Measurements from ENCODE around the gene HIC1.

The HIC1 gene

DNA sequence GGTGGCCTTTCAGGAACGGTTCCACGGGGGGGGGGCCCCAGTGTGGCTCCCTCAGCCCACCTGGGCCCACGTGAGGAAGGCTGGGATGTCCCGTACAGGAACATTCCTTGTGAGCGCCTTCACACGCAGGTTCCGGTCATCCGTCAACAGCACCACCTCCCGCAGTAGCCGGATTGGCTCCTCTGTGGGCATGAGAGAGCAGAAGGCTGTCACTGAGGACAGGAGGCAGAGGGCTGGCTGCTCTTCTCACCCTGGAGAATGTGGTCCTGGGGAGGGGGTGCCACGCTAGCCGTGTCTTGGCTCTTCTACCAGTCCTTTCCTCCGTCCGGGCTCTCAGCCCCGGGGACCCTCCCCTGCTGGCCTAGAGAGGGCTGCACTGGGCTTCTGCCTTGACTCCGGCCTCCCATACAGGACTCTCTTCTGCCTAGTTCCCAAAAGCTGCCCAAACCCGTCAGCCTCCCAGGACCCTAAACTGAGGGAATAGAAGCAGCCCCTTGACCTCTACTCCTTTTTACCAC, 6.6 kb downstream of the HIC1 start:
- DNase-seq = no peak

DNA sequence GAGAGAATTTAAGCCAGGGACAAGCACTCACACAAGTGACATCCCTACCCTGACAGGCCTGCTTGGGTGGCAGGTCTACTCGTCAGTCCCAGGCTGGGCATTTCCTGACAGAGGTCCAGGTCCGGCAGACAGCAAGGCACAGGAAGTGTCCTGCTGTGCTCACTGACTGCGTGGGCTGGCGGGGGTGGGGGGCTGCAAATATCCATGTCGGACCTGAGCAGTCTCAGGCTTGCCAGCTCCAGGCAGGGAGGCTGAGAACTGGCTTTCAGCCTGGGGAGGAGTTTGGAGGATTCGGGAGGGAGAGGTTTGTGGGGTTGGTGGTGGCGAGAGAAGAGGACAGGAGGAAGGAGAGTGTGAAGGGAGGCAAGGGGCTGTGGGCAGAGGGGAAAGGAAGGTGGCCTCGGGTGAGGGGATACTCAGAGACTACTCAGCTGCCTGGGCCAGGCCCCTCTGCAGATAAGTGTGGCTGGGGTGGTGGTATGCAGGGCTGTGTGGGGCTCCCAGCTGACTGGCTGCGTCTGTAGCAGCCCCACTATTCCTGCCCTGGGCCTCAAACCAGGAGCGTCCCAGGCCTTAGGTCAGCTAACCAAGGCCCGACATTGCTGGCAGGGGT, 7.8 kb downstream of the HIC1 start:
- DNase-seq = no peak

DNA sequence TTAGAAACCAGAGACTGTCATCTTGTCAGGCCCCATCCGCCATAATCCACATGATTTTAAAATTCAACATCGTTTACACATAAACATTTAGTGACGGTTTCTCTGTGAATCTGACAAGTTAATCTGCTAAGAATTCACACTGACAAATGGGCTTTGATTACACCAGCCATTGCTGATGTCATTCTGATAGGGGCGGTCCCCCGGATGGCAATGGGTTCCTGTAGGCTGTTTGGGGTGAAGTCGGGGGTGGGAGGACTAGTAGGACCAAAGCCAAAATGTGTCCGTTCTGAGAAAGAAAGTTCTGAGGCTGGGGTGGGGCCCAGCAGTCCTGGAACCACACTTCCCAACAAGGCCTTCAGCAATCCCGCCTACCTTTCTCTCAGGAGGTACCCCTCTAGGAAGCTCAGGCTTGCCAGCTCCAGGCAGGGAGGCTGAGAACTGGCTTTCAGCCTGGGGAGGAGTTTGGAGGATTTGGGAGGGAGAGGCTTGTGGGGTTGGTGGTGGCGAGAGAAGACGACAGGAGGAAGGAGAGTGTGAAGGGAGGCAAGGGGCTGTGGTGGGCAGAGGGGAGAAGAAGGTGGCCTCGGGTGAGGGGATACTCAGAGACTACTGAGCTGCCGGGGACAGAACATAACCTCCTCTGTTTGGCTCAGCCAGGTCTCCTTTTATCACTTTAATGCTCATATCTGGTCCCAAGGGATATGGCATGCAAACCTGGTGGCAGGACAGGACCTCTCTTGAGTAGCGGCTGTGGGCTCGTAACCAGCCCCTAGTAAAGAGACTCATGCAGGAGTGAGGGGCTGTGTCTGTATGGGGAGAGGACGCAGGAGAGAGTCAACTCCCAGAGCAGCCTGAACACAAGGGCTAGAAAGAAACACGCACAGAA, 8.6 kb downstream of the HIC1 start:
- DNase-seq = no peak

DNA sequence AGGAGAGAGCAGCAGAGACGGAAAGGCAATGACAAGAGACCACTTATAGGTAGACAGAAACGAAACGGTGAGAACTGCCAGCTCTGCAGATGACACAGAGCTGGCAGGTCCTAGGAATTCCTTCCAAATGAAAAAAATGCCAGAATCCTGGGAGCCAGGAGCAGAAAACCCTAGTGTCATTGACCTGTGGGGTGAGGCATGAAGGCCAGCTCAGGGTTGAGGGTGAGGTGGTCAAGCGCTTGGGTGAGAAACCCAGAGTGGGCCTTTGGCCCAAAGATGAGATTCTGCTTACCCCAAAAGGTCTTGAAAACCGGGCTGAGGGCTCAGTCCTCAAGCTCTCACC, 9.2 kb downstream of the HIC1 start:
- DNase-seq = no peak

DNA sequence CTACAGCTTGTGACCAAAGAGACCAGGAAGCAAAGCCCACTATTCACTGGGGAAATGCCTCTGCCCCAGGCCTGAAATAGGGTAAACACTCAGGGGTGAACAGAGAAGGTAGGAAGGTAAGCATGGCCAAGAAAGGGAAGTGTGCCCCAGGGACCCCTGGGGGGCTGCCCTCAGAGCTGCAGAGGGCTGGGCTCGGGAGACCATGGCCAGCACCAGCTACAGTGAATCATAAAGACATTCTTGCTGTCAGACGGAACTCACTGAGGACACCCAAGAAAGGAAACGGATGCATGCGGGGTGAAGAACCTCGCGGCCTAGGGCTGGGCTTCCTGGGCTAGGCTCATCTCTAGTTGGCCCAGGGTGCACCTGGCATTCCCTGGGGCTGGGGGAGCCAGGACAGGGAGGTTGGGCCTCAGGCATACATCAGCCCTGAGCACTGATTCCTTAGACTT, 9.6 kb downstream of the HIC1 start:
- DNase-seq = no peak

DNA sequence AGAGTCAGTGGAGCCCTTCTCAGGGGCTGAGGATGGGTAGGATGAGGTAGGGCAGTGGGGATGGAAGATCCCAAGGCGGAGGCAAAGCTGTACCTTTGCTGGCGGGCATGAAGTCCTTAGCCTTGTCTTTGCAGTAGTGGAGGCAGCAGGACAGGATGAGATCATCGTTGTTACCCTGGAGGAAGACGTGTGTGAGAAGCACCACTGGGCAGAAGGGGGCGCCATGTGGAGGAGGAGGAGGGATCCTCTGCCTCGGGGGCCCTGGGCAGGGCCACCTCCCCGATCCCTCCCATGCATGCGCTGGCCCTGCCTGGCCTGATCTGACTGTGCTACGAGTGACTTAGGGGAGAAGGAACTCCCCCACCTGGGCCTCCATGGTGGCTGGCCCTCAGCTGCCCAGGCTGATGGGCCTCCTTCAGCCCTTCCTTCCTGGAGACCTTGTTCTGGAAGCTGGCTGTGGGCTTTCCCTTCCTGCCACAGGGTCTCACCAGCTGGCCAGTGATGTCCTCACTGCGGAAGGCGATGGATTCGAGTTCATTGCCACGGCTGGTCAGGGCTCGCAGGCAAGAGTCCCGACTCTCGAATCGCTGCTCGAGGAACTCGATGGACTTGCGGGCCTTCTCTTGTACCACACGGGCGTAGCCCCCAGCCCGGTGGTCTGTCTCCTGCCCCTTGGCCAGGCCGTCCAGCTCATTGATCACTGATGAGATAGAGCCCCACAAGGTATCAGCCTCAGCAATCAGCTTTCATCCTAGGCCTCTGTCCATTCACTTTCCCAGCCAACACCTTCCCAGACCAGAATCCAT, 10.3 kb downstream of the HIC1 start:
- no peak for DNase-seq

DNA sequence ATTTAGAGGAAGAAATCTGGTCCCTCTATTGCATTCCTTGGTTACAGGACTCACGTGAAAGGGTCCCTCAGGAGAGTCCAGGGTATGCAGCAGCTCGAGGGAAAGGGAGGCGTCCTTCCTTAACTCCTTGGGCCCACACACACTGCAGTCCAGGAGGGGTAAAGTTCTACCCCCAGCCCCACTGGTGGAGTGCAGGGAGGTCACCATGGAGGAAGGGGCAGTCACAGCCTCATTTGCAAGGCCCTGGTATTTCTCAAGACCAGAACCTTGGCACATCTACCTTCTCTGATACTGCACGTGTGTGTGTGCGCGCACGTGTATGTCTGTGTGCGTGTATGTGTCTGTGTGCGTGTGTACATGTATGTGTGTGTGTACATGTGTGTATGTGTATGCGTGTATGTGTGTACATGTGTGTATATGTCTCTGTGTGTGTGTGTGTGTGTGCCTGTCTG, 11.1 kb downstream of the HIC1 start:
- no peak for DNase-seq

DNA sequence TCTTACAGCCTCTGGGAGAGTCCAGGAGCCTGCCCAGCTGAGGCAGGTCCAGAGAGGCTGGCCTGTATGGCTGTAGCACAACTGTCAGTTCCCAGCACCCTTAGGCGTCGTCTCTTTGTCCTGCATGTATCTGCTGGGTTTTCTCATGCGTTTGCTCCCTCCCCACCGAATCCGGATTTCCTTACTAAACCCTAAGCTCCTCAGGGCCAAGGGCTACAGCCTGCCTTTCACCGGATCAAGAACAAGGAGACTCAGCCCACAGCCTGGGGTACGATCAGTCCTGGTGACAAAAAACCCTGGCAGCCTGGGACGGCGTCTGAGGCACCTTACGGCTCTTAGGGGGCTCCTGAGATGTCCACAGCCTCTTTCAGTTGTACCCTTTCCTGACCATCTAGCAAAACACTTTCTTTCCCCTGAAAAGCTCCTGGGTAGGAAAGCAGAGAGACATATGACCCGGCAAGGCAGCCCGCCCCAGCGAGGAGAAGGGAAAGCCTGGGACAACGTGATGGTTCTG, 12.2 kb downstream of the HIC1 start:
- no peak for DNase-seq

DNA sequence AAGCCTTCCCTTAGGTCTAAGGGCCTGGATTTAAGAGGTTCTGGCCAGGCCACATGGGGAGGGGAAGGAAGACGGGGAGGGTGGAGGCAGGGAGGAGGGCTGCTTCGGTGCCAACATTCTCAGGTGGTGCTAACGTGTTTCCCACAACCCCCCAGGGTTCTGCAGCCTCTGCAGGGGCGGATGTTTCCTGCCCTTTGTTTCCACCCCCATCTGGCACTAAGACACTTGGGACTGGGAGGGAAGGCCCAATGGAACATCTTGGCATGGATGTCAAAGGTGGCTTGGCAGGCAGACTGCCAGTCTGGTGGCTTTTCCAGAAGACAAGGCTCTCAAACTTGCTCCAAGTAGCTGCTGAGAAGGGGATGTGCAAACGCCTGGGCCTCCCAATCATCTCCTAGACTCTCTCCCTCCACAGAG, 12.7 kb downstream of the HIC1 start:
- no peak for DNase-seq

DNA sequence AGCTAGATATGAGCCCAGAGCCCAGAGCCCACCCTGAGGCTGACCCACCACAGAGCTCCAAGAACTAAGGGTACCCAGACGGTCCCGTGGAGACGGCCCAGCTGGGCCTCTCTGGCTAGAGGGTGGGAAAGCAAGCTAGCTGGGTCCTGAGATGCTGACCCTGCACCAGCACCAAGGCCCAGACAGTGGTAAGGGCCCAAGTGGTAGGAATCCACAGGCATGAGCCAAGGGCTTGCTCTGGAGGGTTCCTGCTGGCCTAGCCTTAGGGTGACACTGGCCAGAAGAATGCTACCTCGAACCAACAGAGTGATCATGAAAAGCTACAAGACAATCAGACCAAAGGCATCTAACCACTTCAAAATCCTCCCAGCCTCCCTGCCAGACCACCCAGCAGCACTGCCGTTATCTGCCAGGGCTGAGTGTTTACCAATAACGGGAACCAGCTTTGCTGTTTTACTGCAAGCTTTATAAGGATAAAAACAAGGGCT, 13.2 kb downstream of the HIC1 start:
- no peak for DNase-seq

DNA sequence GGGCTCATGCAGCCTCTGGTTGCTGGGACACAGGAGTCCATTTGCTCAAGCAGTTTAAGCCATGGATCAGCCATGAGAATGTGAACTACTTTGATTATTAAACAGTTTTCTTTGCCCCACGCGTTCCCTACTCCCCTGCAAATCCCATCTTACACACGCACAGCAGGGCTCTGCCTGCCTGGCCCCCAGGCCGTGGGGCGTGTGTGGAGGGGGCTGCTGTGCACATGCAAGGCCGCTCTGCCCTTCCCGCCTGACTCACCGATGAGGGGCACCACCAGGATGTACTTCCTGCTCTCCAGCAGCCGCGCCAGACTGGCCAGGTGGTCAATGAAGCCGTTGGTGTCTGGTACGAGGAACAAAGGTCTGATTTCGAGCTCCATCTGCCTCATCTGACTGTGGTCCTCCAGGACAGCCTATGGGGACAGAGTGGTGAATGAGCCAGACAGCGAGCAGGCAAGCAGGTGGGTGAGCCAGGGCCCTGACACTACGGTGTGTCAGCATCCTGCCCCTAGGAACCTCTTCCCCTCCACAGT, 13.7 kb downstream of the HIC1 start:
- no peak for DNase-seq

DNA sequence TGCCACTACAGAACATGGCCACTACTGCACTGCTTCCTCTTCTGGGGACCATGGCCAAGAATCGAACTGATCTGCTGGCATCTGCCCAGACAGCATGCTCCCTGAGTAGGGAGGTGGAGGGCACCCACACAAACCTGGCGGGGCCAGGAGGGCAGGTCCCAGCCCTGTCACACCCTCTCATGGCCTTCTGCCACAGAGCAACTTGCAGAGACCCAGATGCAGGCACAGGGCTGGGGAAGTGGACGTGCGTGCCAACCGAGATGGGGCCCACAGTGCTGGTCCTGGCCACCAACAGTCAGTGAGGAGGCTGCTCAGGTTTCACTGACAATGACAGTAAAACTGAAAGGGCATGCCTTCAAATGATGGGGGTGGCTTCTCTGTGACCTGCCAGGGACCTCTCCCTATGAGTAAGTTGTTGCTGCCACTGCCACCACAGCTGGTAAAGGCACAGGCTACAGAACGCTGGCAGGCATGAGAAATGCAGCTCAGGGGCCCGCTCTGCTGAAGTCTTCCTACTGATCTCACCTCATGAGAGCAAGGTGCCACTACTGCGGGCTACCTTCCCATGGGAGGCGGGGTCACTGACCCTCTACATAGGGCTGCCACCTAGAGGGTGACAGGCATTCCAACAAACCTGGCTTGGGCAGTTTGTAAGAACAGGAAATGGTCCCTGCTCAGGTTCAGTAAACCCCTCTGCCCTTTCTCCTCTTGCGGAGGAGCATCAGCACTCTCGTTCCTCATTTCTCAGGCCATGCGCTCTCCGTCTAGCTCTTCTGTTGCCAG, 15.5 kb downstream of the HIC1 start:
- no peak for DNase-seq

DNA sequence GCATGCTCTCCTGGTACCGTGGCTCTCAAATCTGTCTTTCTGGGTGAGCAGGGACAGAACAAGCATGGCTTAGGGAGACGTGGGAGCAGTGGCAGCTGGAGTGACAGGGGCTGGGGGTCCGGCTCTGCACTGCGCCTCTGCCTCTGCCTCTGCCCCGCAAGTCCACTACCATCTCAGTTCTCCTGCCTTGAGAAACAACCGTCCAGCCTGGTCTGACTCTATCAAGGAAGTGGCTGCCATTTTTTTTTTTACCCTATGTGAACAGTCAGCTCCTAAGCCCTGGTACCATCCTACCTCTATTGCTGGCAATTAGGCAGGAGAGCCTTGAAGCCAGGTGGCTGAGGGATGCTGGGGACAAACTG, 16.1 kb downstream of the HIC1 start:
- DNase-seq = no peak

DNA sequence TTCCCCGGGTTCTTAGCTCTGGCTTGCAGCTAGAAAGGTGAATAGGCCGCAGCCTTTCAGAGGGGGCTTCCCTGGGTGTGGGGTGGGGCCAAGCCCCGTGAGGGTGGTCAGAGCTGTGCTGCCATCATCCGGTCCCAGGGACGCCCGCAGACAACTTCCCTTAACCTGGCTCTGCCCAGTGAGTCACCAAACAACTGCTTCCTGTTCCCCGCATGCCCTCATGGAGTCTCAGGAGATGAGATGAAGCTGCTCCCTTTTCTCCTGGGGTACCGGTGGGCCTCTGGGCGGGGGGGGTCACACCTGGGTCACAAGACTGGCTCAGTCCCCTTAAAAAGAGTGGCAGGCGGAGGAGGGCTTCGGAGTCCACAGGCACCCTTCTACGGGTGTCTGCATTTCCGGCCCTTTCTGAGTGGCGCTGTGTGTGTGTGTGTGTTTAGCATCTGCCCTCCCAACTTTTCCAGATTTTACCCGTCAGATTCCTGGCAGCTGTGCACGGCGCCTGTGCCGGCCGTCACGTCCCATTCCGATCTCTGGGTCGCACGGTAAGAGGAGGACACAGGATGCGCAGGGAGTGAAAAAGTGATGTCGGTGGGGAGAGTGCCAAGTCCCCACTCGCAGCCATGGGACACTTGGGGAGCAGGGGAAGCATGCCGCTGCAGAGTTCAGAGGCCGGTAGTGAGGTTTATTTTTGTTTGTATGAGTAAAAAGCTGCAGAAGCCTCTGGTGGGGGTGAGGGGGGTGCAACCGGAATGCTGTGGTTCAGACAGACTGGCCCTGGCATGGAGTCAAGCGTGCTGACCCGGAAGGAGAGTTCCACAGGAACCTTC, 16.8 kb downstream of the HIC1 start:
- no peak for DNase-seq

DNA sequence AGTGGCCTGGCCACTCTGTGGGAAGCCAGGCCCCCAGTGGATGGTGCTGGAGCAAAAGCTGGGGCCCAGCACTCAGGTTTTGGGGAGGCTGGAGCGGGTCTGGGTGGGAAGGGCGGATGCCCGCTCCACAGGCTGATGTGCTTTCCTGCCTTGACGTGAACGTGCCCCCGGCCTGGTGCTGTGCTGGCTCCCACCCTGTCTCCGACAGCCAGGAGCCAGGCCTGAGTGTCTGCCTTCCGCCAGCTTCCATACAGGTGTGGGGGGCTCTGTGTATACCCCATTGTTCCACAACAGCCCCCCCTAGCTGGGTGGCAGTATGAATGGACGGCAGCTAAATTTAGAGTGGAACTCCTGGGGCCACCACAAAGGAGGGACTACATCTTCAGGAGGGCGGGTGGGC, 20.0 kb downstream of the HIC1 start:
- DNase-seq = no peak

DNA sequence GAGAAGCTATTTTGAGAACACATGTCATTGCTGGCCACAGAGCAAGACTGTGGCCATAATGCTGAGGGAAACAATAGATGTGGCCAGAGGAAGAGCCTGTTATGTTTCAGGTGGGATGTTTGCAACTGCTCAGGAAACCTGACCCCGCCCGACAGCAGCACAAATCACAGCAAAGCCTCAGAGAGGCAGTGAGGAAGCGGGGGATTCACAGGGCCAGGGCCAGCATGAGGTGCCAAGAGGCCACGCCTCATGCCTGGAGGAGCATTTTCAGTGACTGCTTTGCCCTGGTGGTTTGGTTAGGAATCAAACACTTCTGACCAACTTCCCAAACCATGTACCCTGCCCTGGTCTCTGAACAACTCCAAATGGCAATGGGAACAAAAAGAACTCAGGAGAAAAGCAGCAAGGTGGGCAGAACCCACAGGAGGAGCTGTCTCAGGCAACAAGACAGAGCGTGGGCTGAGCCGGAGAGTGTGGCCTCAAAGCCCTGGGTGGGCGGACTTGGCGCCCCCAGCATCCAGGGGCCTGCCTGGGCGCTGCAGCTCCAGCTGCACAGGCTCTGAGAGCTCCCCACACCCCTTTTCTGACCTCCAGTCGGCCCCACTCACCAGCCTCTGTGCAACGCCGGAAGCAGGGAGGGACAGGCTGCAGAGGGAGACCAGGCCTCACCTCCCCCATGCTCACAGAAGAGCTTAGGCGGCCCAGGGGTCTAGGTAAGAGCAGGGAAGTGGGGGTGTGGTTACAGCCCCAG, 20.6 kb downstream of the HIC1 start:
- no peak for DNase-seq

DNA sequence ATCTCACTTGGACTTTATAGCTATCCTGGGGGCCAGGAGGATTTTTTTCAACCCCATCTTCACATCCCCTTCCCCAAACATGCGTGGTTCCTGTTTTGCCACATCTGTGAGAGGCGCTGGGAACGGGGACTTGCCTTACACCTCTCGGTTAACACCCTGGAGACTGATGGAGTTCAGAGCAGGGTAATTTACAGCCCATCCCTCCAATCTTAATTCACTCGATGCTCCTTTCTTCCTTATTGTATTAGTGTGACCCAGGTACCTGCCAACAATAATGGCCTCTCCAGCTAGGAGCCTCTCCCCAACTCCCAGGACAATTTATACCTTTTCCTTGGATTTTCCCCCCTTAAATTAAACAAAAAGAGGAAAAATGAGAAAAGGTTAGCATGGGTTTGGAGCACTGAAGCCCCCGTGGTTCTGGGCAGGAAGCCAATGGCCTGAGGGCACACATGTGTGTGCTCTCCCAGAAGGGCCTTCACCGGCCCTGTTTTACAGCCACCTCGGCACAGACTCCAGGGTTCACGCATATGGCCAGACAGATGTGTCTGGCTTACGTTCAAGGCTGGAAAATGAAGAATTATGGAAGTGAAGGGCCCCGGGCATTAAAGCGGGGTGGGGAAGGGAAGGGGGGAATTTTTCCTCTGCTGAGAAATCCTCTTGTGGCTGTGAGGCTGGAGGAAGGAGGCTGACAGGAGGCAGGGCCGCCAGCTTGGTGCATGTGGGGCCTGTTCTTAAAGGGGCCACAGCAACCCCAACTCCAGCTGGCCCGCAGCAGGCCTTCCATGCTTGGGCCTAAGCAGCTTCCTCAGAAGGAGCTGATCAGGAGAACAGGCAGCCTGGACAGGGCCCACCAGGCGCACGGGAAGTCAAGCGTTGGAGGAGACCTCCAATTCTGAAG, 21.4 kb downstream of the HIC1 start:
- DNase-seq = no peak

DNA sequence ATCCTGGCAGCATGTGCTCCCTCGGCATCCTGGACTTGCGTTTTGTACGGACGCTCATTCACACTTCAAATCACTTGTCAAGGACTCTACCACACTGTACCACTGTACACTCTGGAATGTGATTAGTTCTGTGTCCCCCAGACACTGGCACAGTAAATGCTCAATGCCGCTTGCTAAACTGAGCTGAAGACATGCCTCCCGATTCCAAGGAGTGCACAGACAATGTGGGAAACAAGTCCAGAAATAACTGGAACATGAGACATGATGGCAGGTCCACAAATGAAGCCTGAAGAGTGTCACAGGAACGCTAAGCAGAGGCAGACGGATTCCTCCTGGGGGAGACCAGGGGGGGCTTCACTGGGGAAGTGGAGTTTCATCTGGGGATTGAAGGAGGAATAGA, 22.1 kb downstream of the HIC1 start:
- no peak for DNase-seq

DNA sequence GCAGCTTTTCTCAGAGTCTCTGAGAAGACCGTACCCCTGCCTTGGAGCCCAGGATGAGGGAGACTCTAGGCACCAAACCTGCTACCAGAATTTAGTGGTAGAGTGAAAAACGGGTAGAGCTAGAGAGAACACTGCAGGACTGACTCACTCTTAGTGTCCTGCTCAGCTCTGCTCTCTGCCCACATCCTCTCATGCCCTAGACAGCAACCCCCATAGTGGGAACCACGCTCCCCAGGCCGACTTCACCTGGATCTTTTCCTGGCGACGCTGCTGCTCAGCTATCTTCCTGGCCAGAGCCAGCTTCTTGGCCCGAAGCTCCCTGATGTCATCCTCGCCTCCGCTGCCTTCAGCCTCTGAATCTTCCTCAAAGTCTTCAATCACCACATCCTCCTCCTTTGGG, 26.7 kb downstream of the HIC1 start:
- DNase-seq = no peak
